ENCODE data around the gene TMEM131. TPM values are rescaled to one million over a fixed set of nuclear protein-coding genes. Genes with fewer than 3 reads are reported as not detected.

TMEM131 gene
- total RNA-seq, 1 experiment from 2014 or later, result 28.9 TPM

- H3K27me3 ChIP-seq (replicated peaks; ENCODE audit: insufficient read depth, low read depth, low read length, poor library complexity), result no peaks in the 10 kb centered on the region
- POLR2A ChIA-PET (ENCODE audit: low non-redundant PET), result no interaction called here
- intact Hi-C loops (cut with micrococcal nuclease; ENCODE audit: unreplicated experiment), result loop anchor here (10.0 kb wide), 1 partner anchor 195 kb away; no protein-coding TSS in a partner anchor
- BruUV-seq (replicated peaks), result no TSS peak
- no peak for TF ChIP-seq EZH2 (IDR thresholded peaks at IDR 0.05; ENCODE audit: borderline replicate concordance, low read depth, low read length, poor library complexity, severe bottlenecking)
- H3K9me3 ChIP-seq (ENCODE audit: low read depth, low read length, poor library complexity, severe bottlenecking), result no peaks in the 10 kb centered on the region
- no peaks in the 10 kb centered on the region for H3K36me3 ChIP-seq (ENCODE audit: insufficient read depth, low read length, poor library complexity, severe bottlenecking)
- CTCF ChIA-PET, result no interaction called here
- no peaks in the 10 kb centered on the region for H3K4me1 ChIP-seq (ENCODE audit: insufficient read depth, low read length, poor library complexity, severe bottlenecking)
- H3K4me3 ChIP-seq (ENCODE audit: low read depth, low read length, poor library complexity, severe bottlenecking), result no peak overlapping the region
- H3K27ac ChIP-seq (ENCODE audit: low read depth, low read length, poor library complexity, severe bottlenecking), result no peak overlapping the region
- DNase-seq (ENCODE audit: low spot score), result no peak
Observed at GRCh38 chr2:97999536-97999935, 3.8 kb upstream of the TMEM131 start.

GRCh38 chr2:97998431-97999005 is 2.8 kb upstream of the TMEM131 start:
- peaks cover 8% of the 10 kb centered on the region for H3K4me1 ChIP-seq (ENCODE audit: insufficient read depth, low read length, poor library complexity, severe bottlenecking)
- TF ChIP-seq EZH2 (IDR thresholded peaks at IDR 0.05; ENCODE audit: borderline replicate concordance, low read depth, low read length, poor library complexity, severe bottlenecking), result no peak
- no peak for TF ChIP-seq CTCF (conservative IDR thresholded peaks at IDR 0.05; ENCODE audit: low read depth, low read length)
- intact Hi-C loops (cut with micrococcal nuclease; ENCODE audit: unreplicated experiment), result loop anchor here (10.0 kb wide), 1 partner anchor 194 kb away; no protein-coding TSS in a partner anchor
- POLR2A ChIA-PET (ENCODE audit: low non-redundant PET), result no interaction called here
- no peaks in the 10 kb centered on the region for H3K27me3 ChIP-seq (replicated peaks; ENCODE audit: insufficient read depth, low read depth, low read length, poor library complexity)
- no peak overlapping the region for H3K4me3 ChIP-seq (ENCODE audit: low read depth, low read length, poor library complexity, severe bottlenecking)
- CTCF ChIA-PET, result no interaction called here
- DNase-seq (ENCODE audit: low spot score), result no peak
- H3K27ac ChIP-seq (ENCODE audit: low read depth, low read length, poor library complexity, severe bottlenecking), result no peak overlapping the region
- no peaks in the 10 kb centered on the region for H3K36me3 ChIP-seq (ENCODE audit: insufficient read depth, low read length, poor library complexity, severe bottlenecking)
- BruUV-seq (replicated peaks), result no TSS peak
- no peaks in the 10 kb centered on the region for H3K9me3 ChIP-seq (ENCODE audit: low read depth, low read length, poor library complexity, severe bottlenecking)

GRCh38 chr2:97997784-97998392 is 2.1 kb upstream of the TMEM131 start:
- no peak for TF ChIP-seq EZH2 (IDR thresholded peaks at IDR 0.05; ENCODE audit: borderline replicate concordance, low read depth, low read length, poor library complexity, severe bottlenecking)
- no peak for TF ChIP-seq CTCF (conservative IDR thresholded peaks at IDR 0.05; ENCODE audit: low read depth, low read length)
- peaks cover 11% of the 10 kb centered on the region for H3K4me1 ChIP-seq (ENCODE audit: insufficient read depth, low read length, poor library complexity, severe bottlenecking)
- no peaks in the 10 kb centered on the region for H3K27me3 ChIP-seq (replicated peaks; ENCODE audit: insufficient read depth, low read depth, low read length, poor library complexity)
- intact Hi-C loops (cut with micrococcal nuclease; ENCODE audit: unreplicated experiment), result loop anchor here (10.0 kb wide), 1 partner anchor 193 kb away; no protein-coding TSS in a partner anchor
- no TSS peak for BruUV-seq (replicated peaks)
- ChIA-PET CTCF (no interaction called here), POLR2A (ENCODE audit: low non-redundant PET) (no interaction called here)
- DNase-seq (ENCODE audit: low spot score), result no peak
- H3K9me3 ChIP-seq (ENCODE audit: low read depth, low read length, poor library complexity, severe bottlenecking), result no peaks in the 10 kb centered on the region
- no peak overlapping the region for H3K27ac ChIP-seq (ENCODE audit: low read depth, low read length, poor library complexity, severe bottlenecking)
- no peaks in the 10 kb centered on the region for H3K36me3 ChIP-seq (ENCODE audit: insufficient read depth, low read length, poor library complexity, severe bottlenecking)
- H3K4me3 ChIP-seq (ENCODE audit: low read depth, low read length, poor library complexity, severe bottlenecking), result no peak overlapping the region
